ENCODE results near the gene UAP1L1.

UAP1L1 gene

DNA sequence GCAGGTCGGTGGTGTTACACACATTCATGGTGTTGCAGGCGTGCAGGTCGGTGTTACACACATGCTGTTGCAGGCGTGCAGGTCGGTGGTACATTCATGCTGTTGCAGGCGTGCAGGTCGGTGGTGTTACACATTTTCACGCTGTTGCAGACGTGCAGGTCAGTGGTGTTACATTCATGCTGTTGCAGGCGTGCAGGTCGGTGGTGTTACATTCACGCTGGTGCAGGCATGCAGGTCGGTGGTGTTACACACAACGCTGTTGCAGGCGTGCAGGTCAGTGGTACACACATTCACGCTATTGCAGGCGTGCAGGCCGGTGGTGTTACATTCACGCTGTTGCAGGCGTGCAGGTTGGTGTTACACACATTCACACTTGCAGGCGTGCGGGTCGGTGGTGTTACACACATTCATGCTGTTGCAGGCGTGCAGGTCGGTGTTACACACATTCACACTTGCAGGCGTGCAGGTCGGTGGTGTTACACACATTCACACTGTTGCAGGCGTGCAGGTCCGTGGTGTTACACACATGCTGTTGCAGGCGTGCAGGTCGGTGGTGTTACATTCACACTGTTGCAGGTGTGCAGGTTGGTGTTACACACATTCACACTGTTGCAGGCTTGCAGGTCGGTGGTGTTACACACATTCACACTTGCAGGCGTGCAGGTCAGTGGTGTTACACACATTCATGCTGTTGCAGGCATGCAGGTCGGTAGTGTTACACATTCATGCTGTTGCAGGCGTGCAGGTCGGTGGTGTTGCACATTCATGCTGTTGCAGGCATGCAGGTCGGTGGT is 26.1 kb downstream of the UAP1L1 start:
- no peak for DNase-seq

DNA sequence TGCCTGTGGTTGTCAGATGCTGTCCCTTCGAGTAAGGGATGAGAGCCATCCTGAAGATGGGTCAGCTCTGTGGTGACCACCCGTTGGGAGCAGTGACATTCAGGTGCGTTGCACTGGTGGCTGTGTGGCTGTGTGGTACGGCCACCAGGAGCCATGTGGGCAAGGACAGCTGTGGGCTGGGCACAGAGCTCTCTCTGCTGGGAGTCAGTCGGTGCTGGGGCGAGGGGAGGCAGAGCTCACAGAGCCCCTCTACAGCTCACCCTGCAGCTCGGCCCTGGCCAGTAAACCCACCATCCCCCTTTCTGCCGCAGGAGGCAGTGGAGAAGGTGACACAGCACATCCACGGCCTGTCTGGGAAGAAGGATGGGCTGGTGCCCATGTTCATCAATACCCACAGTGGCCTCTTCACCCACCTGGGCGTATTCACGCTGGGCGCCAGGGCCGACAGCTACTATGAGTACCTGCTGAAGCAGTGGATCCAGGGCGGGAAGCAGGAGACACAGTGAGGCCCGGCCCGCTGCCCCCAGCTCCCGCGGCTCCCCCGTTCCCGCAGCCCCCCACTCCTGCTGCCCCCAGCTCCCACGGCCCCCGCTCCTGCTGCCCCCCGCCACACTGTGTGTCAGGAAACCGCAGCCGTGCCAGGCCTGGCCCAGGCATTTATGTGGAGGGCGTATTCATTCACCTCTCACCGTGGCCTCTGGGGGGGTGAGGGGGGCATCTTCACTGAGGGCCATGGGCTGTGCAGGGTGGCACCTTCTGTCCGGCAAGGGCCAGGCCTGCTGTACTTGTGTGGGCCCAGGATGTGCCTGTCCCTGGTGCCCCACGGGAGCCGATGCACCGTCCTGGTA is 28.7 kb downstream of the UAP1L1 start:
- no peak for DNase-seq

DNA sequence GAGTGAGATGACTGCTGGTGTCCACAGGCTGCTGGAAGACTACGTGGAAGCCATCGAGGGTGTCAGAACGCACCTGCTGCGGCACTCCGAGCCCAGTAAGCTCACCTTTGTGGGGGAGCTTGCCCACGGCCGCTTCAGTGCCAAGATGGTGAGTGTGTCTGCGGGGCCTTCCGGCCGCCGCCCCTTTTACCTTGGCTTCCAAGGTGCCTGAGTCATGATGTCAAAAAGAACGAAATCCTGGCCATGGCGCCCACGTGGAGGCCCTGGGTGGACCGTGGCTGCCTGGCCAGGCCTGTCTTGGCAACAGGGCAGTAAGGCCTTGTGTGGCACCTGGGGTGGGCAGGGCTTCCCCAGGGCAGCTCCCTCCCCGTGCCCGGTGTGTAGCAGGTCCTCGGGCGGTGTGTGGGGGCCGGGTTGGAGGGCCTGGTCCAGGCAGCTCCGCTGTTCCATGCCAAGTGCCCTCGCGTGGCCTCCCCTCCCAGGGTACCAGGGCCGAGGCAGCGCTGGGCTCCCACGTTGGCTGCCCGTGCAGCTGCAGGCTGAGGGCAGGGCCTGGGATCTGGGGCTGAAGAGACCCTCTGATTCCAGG is 29.4 kb downstream of the UAP1L1 start:
- no peak for DNase-seq

DNA sequence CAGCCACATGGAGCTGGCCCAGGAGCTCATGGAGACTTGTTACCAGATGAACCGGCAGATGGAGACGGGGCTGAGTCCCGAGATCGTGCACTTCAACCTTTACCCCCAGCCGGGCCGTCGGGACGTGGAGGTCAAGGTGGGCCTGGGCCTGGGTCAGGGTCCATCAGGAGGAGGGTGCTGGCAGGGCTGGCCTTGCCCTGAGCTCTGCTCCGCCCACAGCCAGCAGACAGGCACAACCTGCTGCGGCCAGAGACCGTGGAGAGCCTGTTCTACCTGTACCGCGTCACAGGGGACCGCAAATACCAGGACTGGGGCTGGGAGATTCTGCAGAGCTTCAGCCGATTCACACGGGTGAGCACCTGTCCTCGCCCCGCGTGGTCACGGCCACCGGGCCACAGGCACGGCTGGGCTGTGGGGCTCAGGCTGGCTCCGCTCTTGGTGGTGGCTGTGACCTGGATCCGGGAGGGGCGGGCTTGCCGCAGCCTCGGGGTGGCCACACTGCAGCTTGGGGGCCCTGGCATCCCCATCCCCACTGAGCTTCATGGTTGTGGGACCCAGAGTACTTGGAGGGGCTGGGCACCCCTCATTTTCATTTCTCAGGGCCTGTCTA is 30.1 kb downstream of the UAP1L1 start:
- no peak for DNase-seq

DNA sequence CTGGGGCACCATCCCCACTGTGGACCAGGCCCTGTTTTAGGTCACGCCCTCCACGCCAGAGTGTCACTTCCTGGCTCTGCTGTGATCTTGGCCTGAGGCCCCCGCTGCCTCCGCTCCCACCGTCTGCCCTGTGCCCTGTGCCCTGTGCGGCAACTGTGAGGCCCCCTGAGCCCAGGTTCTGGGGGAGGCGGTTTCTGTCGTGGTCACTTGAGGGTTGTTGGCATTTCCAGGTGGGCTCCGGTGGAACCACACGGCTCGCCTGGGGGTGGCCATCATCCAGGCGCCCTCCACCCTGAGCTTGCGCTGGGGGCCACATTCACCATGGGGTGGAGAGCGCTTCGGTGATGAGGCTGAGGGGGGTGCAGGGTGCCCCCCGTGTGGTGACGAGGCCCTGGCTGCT is 30.7 kb downstream of the UAP1L1 start:
- DNase-seq = no peak

DNA sequence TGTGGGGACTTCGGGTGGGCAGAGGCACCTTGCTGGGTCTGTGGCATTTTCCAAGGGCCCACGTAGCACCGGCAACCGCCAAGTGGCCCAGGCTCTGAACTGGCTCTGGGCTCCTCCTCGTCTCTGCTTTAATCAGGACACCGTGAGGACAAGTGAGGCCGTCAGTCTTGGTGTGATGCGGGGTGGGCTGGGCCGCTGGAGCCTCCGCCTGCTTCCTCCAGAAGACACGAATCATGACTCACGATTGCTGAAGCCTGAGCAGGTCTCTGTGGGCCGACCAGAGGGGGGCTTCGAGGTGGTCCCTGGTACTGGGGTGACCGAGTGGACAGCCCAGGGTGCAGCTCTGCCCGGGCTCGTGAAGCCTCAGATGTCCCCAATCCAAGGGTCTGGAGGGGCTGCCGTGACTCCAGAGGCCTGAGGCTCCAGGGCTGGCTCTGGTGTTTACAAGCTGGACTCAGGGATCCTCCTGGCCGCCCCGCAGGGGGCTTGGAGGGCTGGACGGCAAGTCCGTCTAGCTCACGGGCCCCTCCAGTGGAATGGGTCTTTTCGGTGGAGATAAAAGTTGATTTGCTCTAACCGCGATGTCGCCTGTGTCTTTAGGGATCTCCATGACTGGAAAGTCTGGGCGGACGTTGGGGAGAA is 31.4 kb downstream of the UAP1L1 start:
- DNase-seq = no peak

DNA sequence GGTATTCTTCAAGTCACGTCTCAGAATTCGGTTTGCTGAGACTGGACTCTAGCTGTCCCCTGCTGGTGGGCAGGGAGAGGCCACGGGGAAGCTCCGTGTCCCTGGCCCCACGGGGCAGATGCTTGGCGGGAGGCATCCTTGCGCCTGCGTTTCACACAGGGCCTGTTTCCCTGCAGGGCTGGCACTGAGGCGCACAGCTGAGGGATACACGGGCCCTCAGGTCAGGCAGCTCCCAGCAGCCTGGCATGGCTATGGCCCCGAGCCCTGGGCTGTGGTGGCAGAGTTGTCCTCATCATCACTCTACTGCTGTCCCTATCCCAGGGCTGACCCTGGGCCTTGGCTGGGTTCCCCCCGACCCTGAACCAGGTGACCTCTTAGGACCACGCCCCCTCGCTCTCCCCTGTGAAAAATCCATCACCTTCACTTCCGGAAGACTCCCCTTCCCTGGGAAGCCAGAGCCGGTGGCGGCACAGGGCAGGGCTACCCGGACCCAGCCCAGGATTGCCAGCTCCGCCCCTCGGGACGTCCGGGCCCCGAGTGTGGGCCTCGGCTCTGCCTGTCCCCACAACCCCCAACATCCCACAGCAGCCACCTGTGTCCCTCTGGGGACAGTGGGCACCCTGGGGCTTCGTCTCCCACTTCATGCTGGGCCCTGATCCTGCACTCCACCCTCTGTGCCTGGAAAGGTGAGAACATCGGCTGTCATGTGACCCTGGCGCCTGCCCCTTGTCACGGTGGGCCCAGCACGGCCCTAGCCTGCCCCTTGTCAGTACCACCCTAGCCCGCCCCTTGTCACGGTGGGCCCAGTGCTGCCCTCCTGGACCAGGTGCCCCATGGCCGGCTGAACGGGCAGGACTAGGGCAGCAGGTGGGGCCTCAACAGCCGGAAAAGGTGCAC is 32.2 kb downstream of the UAP1L1 start:
- DNase-seq = no peak

DNA sequence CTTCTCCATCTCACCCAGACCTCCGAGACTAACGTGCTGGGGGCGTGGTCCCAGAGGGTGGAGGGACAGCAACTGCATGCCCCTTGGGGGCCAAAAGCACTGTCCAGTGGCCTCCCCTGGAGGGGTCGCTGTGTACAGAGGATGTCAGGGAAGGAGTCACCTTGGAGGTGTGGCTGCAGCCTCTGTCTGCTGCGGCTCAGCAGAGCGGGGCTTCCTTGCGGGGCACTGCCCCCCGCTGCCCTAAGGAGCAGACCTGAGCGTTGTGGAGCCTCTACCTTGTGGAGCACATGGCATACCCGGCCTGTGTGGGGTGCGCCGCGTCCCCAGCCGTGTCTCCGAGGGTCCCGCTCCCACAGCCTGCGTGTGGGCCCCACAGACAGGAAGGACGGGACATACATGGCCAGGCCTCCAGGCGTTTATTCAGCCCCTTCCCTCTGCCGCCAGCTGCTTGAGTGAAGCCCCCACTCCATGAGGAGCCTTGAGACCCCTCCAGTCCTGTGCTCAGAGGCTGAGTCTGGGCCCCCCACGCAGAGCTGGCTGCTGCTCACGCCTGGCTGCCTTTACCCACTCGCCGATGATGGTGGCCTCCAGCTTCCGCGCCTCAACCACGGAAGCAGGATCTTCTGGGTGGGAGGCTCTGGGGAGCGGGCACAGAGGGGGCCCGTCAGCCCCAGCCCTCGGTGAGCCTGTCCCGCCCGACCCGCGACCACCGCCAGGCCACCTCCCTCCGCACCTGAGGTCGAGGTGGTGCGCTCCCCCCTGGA is 33.0 kb downstream of the UAP1L1 start:
- DNase-seq = no peak

DNA sequence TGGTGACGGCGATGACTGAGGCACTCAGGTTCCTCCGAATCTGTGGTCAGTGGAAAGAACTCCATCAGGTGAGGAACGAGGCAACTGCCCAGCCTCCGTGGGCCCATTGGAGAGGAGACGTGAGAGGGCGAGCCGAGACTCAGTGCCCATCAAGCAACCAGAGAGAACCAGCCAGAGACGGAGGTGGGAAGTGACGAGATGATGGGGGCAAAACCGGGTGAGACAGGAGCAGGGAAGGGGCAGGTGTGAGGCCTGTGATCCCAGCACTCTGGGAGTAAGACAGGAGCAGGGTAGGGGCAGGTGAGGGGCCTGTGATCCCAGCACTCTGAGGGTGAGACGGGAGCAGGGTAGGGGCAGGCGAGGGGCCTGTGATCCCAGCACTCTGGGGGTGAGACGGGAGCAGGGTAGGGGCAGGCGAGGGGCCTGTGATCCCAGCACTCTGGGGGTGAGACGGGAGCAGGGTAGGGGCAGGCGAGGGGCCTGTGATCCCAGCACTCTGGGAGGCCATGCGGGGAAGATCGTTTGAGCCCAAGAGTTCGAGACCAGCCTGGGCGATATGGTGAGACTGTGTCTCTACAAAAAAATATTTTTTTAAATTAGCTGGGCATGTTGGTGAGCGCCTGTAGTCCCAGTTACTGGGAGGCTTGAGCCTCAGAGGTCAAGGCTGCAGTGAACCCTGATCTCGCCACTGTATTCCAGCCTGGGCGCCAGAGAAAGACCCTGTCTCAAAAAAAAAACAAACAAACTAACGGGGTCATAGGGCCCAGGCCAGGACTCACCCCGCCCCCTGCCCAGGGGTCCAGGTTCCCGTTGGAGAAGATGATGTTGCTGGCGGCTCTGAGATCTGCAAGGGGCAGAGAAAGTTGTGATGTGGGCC is 33.8 kb downstream of the UAP1L1 start:
- no peak for DNase-seq

DNA sequence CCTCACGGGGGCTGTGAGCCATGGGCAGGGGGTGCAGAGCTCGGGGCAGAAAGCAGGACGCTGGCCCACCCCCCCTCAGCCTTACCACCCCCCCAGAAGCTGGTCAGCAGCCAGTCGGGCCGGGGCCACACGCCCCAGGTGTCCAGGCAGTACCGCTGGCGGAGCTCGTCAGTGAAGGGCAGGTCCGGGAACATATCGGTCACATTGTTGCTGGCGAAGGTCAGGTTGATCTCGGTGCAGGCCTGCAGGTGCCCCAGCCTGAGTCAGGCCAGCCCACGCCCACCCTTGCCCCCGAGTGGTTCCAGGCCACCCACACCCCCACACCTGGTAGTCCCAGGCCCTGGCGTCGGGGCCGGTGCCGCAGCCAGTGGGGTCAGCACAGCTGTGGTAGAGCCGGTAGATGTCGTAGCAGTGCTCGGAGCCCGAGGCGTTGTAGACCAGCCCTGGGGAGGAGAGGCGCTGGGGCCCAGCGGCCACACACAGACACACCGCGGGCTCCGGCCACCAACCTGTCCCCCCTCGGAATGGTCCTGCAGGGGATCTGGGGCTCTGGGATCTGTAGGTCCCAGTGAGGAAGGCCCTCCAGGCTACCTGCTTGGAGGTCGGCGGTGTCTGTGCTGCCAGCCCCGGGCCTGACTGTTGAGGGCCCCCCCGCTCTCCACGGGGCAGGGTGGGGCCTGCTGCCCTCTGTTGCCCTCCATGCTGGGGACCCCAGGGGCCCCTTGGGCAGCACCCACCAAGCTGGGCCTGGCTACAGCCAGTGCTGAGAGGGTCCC is 34.7 kb downstream of the UAP1L1 start:
- no peak for DNase-seq

DNA sequence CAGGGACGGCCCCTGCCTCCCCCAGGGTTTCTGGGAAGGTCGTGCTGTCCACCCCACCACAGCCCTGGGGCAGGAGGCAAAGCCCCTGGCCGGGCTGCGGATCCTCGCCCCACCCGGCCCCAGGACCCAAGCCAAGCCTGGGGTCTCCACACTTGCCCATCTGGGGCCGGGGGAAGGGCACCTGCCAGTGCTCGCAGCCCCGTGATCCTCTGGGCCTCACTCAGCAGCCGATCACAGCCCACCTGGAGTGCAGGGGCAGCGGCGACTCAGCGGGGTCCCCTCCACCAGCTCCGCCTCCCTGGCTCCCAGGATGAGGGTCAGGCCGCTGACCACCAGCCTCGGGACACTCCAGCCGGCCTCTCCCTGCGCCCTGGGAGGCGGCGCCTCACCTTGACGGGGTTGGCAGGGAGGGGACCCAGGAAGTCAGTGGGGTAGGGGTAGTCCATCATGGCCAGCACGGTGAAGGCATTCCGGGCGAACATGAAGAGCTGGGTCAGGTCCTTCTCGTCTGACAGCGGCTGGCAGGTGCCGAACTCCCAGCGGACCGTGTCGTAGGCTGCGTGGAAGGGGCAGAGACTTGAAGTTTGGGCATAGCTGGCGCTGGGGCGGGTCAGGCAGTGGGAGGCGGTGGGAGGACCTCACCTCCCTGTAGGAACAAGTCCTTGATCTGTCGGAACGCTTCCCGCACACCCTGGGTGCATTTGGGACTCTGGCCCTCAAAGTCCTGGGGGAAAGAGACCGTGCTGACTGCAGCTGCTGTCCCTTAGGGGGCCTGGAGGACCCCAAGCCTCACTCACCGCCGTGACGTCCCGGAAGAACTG is 35.5 kb downstream of the UAP1L1 start:
- DNase-seq = no peak

DNA sequence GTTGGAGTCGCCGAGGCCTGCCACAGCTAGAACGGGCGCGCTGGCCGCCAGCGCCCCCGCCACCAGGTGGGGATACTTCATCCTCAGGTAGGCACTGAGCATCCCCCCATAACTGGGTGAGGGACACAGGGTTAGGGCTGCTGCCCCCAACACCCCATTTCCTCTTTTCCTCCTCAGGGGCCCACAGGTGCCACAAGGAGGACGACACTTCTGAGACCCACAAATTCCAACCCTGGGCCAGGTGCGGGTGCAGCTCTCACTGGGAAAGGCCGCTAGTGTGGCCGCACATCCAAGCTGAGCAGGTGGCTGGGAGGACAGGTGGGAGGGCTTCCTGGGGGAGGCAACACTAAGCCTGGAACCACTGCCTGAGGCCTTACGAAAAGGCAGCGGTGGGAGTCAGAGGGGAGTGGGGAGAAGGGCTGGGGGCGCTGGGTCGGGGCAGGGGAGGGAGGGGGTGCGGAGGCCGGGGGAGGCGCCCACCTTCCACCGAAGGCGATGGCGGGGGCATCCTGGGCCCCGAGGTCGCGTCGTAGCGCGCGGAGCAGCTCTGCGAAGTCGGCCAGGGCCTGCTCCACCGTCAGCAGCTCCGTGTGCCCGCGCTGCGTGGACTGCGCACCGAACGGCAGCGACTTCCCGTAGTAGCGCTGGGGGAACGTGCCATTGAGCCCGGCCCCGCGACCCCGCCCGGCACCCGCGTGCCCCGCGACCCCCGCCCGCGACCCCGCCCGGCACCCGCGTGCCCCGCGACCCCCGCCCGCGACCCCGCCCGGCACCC is 36.3 kb downstream of the UAP1L1 start:
- DNase-seq = peak; percentile 26

DNA sequence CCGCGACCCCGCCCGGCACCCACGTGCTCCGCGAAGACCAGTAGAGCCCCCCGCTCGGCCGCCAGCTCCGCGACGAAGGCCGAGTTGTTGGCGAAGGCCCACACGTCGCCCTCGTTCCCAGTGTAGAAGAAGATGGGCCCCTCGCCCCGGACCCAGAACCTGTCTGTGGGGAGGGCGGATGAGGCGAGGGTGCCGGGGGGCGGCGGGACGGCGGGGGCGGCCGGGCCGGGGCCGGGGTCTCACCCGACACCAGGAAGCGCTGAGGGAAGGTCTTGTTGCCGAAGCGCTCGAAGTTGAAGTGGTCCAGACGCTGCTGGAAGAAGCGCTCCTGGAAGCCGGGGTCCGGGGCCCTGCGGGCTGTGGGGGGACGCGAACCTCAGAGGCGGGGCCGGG is 36.9 kb downstream of the UAP1L1 start:
- no peak for DNase-seq

DNA sequence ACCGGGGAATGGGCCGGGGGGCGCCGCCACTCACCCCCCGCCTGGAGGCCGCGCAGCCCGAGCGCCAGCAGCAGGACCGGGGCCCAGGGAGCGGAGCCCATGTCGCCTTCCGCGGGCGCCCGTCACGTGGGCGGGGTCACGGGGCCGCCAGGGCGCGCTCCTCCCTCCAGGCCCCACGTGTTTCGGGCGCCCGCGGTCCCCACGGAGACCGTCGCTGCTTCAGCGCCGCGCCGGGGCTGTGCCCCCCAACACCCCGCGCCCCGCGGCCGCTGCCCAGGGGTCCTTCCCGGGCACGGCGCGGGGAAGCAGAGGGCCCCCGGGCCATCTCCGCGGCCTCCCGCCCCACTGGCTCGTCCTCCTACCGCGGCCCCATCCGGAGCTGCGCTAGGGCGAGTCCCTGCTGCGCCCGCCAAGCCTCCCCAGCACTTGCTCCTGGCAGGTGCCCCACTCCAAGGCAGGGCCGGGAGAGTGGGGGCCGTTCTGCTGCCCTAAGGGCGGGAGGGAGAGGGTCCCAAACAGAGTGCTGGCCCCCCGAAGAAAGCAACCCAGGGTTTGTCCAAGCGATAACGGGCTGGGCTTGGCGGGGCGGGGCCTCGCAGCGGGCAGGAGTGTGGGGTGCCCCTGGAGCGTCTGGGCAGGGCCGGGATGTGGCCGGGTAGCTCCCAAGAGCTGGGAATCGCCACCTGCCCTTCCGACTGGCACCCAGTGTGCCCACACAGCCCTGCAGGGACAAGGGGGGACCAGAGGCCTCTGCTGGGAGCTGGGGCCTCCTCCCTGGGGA is 37.5 kb downstream of the UAP1L1 start, which contains the start of gene DPP7:
Gene DPP7, minus strand, starts transcription at position 121 of the 781 bp plus-strand sequence. Its CDS starts 20 bp downstream, at position 101.
- DNase-seq = peak; percentile 76

DNA sequence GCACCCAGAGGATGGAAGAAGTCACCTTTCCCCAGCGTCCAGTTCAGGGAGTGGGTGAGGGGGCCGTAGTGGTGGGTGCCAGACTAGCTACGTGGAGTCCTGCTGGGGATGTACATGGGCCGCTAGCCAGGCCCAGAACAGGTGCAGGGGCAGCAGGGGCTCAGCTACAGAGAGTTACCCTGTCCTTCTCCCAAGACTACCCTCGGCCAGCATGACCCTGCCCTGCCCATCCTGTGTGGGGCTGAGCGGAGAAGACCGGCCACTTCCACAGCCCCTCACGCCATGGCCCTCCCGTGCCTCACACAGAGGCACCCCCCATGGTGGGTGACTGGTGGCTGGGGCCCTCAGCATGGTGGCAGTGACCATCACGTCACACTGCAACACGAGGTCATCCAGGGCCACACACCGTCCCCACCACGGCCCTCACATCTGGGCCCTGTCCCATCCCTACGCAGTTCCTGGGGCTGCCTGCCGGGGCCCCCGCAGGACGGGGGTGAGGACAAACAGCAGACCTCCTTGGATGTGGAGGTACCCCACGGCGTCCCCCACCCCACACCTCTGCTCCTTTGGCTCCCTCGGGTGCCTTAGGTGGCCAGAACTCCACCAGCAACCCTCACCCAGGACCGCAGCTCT is 38.2 kb downstream of the UAP1L1 start:
- DNase-seq = no peak

DNA sequence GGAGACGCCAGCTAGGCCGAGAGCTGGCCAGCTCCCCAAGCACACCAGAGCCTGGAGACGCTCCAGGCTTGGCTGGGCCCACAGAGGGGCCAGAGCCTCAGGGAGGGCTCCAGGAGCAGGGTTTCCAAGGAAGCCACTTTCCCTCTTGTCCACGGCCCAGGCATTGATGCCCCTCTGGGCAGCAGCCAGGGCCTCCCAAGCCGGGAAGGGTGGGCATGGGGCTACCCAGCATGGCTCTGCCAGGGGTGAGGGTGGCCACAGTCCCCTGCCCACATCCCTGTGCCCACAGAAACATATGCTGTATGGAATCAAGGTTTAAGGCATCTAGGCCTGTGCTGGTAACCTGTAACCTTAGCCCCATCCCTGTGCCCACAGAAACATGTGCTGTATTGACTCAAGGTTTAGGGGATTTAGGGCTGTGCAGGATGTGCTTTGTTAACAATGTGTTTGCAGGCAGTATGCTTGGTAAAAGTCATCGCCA is 38.8 kb downstream of the UAP1L1 start:
- no peak for DNase-seq

Data from T-helper 9 cell (primary cell).